ENCODE data around the gene GGT5. TPM values are rescaled to one million over a fixed set of nuclear protein-coding genes. Genes with fewer than 3 reads are reported as not detected.

The GGT5 gene
- total and polyA plus RNA-seq, 8 donors = 2.3 to 18.3 (median 12.0) TPM

- no peak overlapping the region for H3K27ac ChIP-seq
Observed at GRCh38 chr22:24191893-24192292, 53.0 kb downstream of the GGT5 start.

GRCh38 chr22:24191381-24191841, 53.5 kb downstream of the GGT5 start:
- Histone ChIP-seq H3K27me3 (no peaks in the 10 kb centered on the region), H3K4me1 (peaks cover 0 to 10% (median 4%) of the 10 kb centered on the region in 3 donors), H3K9me3 (no peaks in the 10 kb centered on the region), H3K27ac (no peak overlapping the region), H3K4me3 (no peak overlapping the region), H3K36me3 (no peaks in the 10 kb centered on the region)
- TF ChIP-seq, protein P1, sequence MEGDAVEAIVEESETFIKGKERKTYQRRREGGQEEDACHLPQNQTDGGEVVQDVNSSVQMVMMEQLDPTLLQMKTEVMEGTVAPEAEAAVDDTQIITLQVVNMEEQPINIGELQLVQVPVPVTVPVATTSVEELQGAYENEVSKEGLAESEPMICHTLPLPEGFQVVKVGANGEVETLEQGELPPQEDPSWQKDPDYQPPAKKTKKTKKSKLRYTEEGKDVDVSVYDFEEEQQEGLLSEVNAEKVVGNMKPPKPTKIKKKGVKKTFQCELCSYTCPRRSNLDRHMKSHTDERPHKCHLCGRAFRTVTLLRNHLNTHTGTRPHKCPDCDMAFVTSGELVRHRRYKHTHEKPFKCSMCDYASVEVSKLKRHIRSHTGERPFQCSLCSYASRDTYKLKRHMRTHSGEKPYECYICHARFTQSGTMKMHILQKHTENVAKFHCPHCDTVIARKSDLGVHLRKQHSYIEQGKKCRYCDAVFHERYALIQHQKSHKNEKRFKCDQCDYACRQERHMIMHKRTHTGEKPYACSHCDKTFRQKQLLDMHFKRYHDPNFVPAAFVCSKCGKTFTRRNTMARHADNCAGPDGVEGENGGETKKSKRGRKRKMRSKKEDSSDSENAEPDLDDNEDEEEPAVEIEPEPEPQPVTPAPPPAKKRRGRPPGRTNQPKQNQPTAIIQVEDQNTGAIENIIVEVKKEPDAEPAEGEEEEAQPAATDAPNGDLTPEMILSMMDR (IDR thresholded peaks at IDR 0.05) = no peak
- ATAC-seq (no peak), FAIRE-seq (no peak), DNase-seq (peak in 2 of 6 donors; percentile 50 to 53)
- WGBS, 2 donors = 90 to 91% methylated on average over 11 to 12 of the region's 12 CpGs
- intact Hi-C loops (cut with DNase I) = loop anchor here in 1 of 3 donors (5.0 kb wide), 1 partner anchor 56 kb away; the partner anchor contains the start of gene GGT5

More at GRCh38 chr22:24191893-24192292, 53.0 kb downstream of the GGT5 start:
- intact Hi-C loops (cut with DNase I) = loop anchor here in 1 of 3 donors (5.0 kb wide), 1 partner anchor 55 kb away; the partner anchor contains the start of gene GGT5
- 93 to 98% methylated on average over 5 of the region's 5 CpGs for WGBS, 2 donors
- ATAC-seq (no peak), FAIRE-seq (no peak), DNase-seq (no peak)
- no peaks in the 10 kb centered on the region for H3K36me3 ChIP-seq
- H3K4me3 ChIP-seq = no peak overlapping the region
- TF ChIP-seq, protein P1 (IDR thresholded peaks at IDR 0.05) = no peak
- H3K27me3 ChIP-seq = no peaks in the 10 kb centered on the region
- H3K4me1 ChIP-seq = peaks cover 0 to 13% (median 5%) of the 10 kb centered on the region in 3 donors
- no peaks in the 10 kb centered on the region for H3K9me3 ChIP-seq

DNA sequence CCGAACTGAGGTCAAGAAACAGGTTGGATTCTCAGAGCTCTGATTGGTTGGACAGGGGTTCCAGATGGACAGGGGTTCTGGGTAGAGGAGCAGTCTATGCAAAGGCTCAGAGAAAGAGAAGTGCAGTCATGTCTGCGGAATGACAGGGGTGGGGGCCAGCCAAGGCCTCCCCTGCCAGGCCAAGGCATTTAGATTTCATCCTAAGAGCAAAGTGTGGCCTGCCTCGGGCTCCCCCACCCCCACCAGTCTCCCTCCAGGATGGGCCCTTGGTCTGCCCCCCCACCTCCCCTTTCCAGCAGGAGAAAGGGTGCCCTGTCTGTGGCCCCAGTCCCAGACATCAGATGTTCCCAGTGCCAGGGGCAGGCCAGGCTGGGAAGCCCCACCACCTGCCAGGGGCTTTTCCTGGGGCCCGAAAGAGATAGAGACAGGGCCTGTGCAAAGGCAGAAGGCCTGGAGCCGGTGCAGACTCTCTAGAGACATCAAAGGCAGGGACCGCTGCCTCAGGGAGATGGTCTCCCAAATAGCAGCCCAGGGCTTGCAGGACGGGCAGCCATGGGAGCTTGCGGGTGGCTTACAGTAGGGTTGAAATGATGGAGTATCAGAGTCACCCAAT, 54.2 kb downstream of the GGT5 start:
- no peak overlapping the region for H3K4me3 ChIP-seq
- no peaks in the 10 kb centered on the region for H3K27me3 ChIP-seq
- intact Hi-C loops (cut with DNase I) = loop anchor here in 1 of 3 donors (5.0 kb wide), 1 partner anchor 57 kb away; the partner anchor contains the start of gene GGT5
- H3K4me1 ChIP-seq = peaks cover 0 to 3% (median 0%) of the 10 kb centered on the region in 3 donors
- 86 to 89% methylated on average over 8 of the region's 8 CpGs for WGBS, 2 donors
- no peaks in the 10 kb centered on the region for H3K9me3 ChIP-seq
- FAIRE-seq (no peak), ATAC-seq (no peak), DNase-seq (peak in 2 of 6 donors; percentile 34 to 40)
- no peaks in the 10 kb centered on the region for H3K36me3 ChIP-seq
- TF ChIP-seq, protein P1 (IDR thresholded peaks at IDR 0.05) = no peak
- no peak overlapping the region for H3K27ac ChIP-seq

- ATAC-seq (peak in 1 of 4 donors; percentile 2), FAIRE-seq (no peak), DNase-seq (peak in 2 of 6 donors; percentile 37 to 70)
- Histone ChIP-seq H3K4me3 (no peak overlapping the region), H3K9me3 (no peaks in the 10 kb centered on the region), H3K27me3 (no peaks in the 10 kb centered on the region), H3K4me1 (no peaks in the 10 kb centered on the region), H3K36me3 (no peaks in the 10 kb centered on the region), H3K27ac (no peak overlapping the region)
- TF ChIP-seq, protein P1 (IDR thresholded peaks at IDR 0.05) = no peak
- intact Hi-C loops (cut with DNase I) = loop anchor here in 1 of 3 donors (5.0 kb wide), 1 partner anchor 57 kb away; the partner anchor contains the start of gene GGT5
- WGBS, 2 donors = 74 to 81% methylated on average over 13 to 14 of the region's 14 CpGs
Observed at GRCh38 chr22:24190159-24190540, 54.7 kb downstream of the GGT5 start.

All from pancreas (tissue), 10 donors.